Measurements from ENCODE around the gene SUPT7L. TPM values are rescaled to one million over a fixed set of nuclear protein-coding genes. Genes with fewer than 3 reads are reported as not detected.
"Not testable (repeated sequence)": the region's sequence is repeated elsewhere in the genome, so short reads cannot be mapped to it uniquely, and the experiment has no call there.

The SUPT7L gene
- polyA plus RNA-seq, 10 donors, result 23.6 to 44.1 (median 30.0) TPM

GRCh38 chr2:27689424-27689823, 26.0 kb upstream of the SUPT7L start:
- no peak for DNase-seq

GRCh38 chr2:27687232-27687631, 23.8 kb upstream of the SUPT7L start:
- no peak for DNase-seq

- DNase-seq, result no peak
These were observed 22.2 kb upstream of the SUPT7L start for GRCh38 chr2:27685577-27685976.

GRCh38 chr2:27685006-27685405, 21.6 kb upstream of the SUPT7L start:
- not testable (repeated sequence) for DNase-seq

- DNase-seq, result peak; percentile 82 to 85 (median 84)
These were observed 20.1 kb upstream of the SUPT7L start for GRCh38 chr2:27683390-27684071.

- DNase-seq, result peak in 1 of 3 donors; percentile 81
These were observed 18.9 kb upstream of the SUPT7L start for GRCh38 chr2:27682334-27682771.

- DNase-seq, result no peak
These were observed 18.4 kb upstream of the SUPT7L start for GRCh38 chr2:27681841-27682240.

- DNase-seq, result no peak
These were observed 17.2 kb upstream of the SUPT7L start for GRCh38 chr2:27680571-27680970.

GRCh38 chr2:27672723-27673486, 9.5 kb upstream of the SUPT7L start:
- no peak for DNase-seq

GRCh38 chr2:27671235-27671634, 7.8 kb upstream of the SUPT7L start:
- no peak for DNase-seq

- no peak for DNase-seq
These were observed 4.0 kb upstream of the SUPT7L start for GRCh38 chr2:27667446-27667845.

- no peak for DNase-seq
These were observed 1.4 kb upstream of the SUPT7L start for GRCh38 chr2:27664622-27665363.

GRCh38 chr2:27664154-27664574, 750 bp upstream of the SUPT7L start:
- no peak for DNase-seq

- DNase-seq, result no peak
These were observed 2.0 kb downstream of the SUPT7L start for GRCh38 chr2:27661371-27661770.

- DNase-seq, result no peak
These were observed 8.1 kb downstream of the SUPT7L start for GRCh38 chr2:27655155-27655951.

GRCh38 chr2:27653397-27653796, 10.0 kb downstream of the SUPT7L start:
- DNase-seq, result no peak

- no peak for DNase-seq
These were observed 10.6 kb downstream of the SUPT7L start for GRCh38 chr2:27652790-27653189.

GRCh38 chr2:27652341-27652740, 11.1 kb downstream of the SUPT7L start:
- no peak for DNase-seq

- no peak for DNase-seq
These were observed 12.4 kb downstream of the SUPT7L start for GRCh38 chr2:27651056-27651455.

- no peak for DNase-seq
These were observed 15.7 kb downstream of the SUPT7L start for GRCh38 chr2:27647737-27648136.

GRCh38 chr2:27647289-27647688, 16.1 kb downstream of the SUPT7L start:
- DNase-seq, result no peak

- no peak for DNase-seq
These were observed 18.2 kb downstream of the SUPT7L start for GRCh38 chr2:27645197-27645596.
